Kasumi-1 (cell line): ENCODE data around the gene AFAP1.

Experiments used
- DNase-seq, 2 experiments: peaks; one replicate each; lab custom pipeline; 2025; lab: John Stamatoyannopoulos, UW

The AFAP1 gene, protein sequence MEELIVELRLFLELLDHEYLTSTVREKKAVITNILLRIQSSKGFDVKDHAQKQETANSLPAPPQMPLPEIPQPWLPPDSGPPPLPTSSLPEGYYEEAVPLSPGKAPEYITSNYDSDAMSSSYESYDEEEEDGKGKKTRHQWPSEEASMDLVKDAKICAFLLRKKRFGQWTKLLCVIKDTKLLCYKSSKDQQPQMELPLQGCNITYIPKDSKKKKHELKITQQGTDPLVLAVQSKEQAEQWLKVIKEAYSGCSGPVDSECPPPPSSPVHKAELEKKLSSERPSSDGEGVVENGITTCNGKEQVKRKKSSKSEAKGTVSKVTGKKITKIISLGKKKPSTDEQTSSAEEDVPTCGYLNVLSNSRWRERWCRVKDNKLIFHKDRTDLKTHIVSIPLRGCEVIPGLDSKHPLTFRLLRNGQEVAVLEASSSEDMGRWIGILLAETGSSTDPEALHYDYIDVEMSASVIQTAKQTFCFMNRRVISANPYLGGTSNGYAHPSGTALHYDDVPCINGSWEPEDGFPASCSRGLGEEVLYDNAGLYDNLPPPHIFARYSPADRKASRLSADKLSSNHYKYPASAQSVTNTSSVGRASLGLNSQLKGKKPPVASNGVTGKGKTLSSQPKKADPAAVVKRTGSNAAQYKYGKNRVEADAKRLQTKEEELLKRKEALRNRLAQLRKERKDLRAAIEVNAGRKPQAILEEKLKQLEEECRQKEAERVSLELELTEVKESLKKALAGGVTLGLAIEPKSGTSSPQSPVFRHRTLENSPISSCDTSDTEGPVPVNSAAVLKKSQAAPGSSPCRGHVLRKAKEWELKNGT

DNA sequence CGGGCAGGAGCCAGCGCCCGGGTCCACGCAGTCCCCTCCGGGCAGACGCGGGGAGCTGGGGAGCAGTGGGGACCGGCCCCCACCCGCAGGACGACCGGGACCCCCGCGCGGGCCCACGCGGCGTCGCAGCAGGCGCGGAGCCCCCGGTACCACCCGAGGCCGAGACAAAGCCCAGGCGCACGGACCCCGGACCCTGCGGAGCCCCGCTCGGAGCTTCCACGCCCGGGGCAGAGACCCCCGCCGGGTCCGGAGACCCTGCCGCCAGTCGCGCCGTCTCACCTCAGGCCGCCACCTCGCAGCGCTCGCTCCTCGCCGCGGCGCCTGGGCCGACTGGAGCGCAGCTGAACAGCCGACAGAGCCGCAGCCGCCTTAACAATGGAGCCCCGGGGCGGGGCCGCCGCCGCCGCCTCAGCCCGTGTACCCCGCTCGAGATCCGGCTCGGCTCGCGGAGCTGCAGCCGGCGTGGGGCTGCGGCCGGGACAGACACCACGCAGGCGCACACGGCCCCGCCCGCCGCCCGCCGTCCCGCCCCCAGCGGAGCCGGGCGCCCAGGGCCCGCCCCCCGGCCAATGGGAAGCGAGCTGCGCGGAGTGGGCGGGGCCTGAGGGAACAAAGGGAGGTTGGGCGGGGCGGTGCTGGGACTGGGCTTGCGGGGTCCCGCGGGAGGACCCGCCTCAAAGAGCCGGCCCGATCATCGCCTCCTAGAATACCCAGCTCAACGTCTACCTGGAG, at the start of gene AFAP1:
AFAP1 (minus strand) TSS at position 485 of the 732 bp plus-strand sequence. CDS start 67,783 bp downstream, outside the sequence.
- peak; percentile 61 to 73 for DNase-seq

DNA sequence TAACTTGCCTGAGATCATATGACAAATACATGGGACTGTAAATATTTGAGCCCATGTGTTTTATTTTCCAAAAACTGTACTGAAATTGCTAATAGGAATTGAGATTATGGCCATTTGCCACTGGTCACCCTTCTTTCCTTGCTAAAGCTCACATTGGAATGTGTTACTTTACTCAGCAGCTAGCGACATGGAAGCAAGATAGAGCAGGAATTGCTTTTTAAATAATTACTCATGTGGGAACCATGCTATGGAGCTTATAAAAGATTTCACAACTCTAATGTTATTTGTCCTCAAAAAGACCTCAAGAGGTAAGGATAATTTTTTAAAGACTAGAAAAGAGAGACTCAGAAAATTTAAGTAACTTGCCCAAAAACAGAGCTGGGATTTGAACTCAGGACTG, 48.8 kb upstream of the AFAP1 start:
- DNase-seq: no peak

DNA sequence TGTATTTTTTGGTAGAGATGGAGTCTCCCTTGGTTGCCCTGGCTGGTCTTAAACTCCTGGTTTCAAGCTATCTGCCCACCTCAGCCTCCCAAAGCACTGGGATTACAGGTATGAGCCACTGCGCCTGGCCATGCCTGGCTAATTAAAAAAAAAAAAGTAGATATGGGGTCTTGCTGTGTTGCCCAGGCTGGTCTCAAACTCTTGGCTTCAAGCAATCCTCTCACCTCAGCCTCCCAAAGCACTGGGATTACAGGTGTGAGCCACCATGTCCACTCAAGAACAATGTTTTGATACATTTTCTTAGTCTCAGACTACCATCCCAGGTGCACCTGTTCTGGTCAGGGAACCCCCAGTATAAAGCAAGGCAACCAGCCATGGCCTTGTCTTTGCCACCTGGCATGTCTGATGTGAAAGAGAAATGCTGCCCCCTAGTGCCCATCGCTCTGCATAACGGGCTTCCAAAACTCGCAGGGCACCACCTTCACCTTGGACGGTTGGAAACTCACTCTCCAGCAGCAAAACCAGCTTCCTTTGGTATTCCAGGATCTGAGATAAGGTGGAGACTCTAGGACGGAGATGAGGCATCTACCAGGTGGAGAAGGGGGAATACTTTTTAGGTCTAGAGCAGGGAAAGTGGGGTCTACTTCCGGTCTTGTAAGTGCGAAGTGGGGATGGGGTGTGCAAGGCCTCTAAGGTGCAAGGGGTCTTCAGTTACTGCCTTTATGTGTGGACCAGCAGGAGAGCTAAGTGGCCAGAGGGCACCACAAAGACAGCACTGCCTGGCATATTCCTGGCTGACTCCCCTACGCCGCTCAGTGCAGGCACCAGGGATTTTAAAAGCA, 47.7 kb upstream of the AFAP1 start:
- peak; percentile 56 to 69 for DNase-seq

DNA sequence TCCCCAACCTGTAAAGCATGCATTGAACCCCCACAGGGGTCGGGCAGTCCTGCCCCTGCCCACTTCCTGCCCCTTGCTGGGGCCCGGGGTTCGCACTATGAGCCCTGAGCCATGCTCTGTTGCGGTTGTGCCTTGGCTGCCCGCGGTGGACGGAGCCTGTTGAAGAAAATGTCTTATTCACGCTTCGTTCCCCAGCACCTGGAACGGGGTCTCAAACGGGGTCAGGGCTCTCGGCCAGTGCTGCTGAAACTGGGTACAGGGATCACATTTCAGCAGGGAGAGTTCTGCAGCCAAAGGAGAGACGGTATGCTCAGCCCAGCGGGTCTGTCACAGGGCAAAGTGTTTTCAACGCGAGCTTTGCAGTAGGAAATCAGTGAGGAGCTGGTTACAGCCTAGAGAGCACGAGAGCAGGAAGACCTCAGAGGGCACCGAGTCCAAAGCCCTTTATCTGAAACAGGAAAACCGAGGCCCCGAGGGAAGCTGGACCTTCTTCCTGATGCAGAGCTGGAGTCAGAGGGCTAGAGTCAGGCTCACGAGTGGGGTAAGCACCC, 46.3 kb upstream of the AFAP1 start:
- DNase-seq: peak; percentile 67 to 75

DNA sequence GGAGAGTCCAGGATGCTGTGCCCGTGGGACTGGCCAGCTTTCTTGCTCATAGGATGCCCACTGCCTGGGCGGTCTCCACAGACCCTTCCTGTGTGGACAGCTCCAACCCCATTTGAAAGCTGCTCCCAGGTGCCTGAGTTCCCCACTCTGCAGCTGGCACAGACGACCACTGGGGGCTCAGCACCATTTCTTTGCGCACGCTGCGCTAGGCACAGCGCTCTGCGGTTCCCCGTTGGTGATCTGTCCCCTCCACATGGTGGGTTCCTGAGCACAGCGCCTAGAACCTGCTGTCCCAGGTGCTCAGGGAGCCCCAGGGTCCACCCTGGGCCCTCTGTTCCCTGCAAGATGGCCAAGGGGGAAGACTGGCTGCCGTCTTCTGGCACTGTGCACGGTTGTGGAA, 45.4 kb upstream of the AFAP1 start:
- DNase-seq: no peak

DNA sequence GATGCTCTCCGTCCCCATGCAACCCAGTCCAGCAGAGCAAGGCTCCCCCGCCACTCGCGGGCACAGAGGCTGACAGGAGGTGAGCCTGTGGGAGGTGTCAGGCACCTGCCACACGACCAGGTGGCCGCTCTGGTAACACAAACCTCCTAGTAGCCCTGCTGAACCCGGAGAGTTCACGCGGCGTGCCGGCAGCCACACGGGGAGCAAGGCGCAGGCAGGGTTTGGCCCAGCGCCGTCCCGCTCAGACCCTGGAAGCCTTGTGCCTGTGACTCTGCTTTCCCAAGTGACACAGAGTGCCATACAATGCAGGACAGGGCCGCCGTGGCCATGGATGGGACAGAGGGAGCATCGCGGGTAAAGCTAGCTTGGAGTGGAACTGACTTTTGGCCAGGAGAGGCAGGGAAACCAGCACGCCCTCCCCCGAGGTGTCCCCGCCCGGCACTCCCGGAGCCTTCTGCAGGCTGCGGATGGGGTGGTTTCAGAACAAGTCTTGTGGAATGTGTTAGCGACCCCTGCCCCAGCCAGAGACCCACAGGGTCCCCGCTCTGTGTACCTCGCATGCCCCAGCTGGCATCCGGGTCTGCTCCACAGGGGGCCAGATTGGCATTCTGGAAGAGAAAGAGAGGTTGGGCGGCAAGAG, 44.7 kb upstream of the AFAP1 start:
- no peak for DNase-seq

DNA sequence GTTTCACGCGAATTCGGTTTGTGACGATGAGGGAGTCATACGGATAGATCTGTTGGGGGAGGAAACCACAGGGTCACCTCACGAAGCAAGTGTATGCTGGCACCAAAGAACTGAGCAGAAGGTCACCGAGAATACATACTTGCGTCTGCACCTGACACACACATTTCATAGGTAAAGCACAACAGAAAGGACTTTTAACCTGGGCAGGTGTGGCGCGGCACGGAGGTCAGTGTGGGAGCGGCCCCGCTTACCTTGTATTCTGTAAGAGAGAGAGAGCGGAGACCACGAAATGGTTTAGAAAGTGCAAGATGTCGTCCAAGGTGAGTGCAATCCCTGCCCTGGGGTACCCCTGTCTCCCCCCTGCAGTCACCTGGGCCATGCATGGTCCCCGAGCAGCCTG, 43.6 kb upstream of the AFAP1 start:
- DNase-seq: no peak

DNA sequence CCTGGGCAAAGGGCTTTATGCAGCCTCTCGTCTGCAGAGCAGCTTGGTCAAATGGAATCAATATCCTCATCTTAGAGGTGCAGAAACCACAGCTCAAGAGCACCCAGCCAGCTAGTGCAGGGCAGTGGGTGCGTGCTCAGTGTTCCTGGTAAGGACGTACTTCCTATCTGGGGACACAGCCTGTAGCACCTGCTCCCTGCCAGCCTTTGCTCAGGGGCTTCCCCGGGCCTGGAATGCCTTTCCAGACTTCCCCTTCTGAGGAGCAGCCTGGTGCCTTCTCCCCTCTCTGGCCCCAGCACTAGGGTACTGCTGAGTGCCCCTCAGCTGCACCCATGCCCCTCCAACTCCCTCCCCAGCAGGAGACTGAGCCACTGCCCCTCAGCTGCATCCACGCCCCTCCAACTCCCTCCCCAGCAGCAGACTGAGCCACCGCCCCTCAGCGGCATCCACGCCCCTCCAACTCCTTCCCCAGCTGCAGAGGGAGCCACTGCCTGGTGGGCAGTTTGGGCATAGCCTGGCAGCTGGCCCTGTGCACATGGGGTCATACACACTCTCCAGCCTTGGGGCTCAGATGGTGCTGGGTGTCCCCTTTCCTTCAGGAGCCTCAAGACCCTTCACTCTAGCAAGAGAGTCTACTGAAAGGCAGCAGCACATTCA, 42.2 kb upstream of the AFAP1 start:
- DNase-seq: peak in 1 of 2 experiments; percentile 14

DNA sequence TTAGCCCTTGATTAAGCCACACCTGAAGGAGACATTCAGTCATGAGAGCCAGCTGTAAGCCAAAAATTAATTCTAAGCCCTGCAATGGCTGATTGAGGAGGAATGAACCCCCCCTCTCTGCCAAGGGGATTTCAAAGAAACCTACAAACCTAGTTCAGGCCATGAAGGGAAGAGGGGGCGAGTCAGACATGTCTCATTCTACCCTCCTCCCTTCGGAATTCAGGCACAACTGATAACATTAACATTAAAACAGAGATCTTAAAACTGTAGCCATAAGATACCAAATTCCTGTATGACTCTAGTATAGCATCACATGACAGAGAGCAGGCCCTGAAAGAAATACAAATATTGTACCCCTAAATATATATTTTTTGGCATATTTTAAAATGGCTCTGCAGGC, 40.4 kb upstream of the AFAP1 start:
- no peak for DNase-seq

DNA sequence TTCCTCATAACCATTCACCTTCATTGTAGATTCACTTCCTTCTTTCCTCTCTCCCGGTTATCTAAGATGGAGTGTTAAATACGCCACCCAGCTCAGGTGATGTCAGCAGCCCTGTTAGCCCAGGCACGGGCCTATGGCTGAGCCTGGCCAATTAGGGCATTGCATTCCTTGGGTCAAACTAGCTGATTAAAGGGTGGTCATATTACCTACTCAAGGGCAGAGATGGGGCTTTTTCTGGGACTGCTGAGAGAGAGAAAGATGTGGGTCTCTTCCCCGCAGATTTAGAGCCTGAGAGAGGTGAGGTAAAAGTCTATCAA, 39.9 kb upstream of the AFAP1 start:
- DNase-seq: no peak

DNA sequence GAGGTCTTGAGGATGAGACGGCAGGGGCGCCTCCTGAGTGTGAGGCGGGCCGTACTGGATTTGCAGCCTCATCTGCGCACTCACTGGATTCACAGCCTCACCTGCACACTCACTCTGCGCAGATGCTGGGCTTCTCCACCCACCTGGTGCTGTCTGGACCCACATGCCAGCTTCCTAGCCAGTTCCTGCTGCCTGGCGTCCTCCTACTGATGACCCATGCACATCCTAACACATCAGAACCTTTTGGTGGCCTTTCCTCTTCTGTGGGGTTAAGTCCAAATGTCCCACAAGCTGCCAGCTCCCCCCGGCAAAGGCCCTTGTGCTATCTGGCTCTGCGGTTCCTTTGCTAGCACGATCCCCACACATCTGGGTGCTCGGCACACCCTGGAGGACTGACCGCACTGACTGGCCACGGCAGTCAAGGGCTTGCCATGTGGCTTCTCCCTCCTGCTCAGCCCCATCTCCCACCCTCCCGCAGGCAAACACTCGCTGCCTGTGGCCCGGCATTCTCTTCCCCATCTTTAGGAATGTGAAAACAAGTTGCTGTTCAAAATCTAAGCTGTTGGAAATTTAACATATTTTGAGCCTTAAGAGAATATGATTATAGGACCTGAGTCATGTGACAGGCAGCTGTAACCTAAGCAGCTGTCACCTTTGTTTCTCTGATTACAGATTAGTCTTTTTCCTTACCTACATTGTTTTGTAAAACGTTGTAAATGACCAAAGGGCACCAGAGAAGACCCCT, 39.4 kb upstream of the AFAP1 start:
- DNase-seq: no peak

DNA sequence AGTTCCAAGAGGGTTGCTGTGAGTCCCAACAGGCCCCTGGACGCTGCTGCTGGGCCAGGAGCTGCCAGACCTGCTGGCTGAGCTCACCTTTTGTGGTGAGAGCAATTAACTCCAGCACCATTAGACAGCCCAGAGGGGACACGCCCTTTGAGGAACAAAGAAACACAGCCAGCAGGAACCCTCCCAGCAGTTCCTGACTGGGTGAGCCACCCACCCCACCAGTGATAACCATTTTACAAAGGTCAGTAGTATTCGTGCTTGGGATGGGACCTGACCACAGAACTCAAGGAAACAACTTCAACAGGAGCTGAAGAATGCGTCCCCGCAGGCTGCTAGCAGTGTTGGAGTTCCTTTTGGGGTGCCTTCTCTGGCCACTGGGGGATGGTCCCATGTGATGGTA, 38.8 kb upstream of the AFAP1 start:
- no peak for DNase-seq

DNA sequence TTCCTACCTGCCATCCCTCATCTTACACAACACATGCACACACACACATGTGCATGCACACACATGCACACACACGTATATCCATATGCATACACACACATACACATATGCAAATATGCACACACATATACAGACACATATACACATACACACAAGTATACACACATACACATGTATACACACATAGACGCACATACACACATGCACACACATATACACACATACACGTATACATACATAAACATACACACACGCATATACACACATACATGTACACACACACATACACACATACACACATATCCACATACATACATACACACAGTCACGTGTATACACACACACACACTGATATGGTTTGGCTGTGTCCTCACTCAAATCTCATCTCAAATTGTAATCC, 37.0 kb upstream of the AFAP1 start:
- DNase-seq: no peak

DNA sequence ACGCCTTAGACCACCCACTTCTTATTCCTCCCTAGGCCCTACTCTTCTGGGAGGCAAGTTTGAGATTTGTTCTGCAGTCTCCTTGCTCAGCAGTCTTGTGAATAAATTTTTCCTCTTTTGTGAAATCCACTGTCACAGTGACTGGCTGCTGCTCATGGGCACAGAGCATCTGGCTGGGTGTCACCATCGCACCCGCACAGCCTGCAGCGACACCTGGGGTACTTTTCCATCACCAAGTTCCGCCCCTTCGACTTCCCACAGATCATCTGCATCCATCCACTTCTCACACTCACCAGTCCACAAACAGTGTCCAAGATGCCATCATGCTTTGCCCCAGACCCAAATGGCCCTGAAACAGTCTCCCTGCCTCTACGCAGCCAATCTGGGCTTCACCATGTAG, 36.4 kb upstream of the AFAP1 start:
- no peak for DNase-seq

DNA sequence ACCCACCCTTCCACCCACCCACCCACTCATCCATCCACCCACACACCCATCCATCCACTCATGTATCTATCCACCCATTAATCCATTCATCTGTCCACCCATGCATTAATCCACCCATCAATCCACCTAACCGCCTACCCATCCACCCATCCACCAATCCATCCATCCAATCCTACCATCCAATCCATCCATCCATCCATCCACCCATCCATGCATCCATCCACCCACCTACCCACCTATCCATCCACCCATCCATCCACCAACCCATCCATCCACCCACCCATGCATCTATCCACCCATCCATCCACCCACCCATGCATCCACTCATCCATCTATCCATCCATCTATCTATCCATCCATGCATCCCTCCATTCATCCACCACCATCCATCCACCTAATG, 34.8 kb upstream of the AFAP1 start:
- no peak for DNase-seq

DNA sequence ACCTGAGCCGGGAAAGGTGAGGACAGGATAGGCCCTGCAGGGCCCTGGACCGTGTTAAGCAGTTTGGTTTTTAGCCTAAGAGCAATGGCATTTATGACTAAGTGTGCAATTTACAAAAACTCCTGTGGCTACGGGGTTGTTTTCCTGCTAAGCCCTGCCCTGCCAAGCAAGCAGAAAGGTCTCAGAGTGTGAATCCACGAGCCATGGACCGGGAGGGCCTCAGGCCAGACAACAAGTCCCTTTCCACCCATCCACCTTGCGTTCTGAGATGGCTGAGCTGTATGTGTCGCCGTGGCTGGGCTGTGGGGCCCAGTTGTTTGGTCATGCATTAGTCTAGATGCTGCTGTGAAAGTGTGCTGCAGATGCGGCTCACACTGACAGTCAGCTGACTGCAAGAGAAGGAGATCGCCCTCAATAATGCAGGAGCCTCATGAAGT, 33.9 kb upstream of the AFAP1 start:
- no peak for DNase-seq

DNA sequence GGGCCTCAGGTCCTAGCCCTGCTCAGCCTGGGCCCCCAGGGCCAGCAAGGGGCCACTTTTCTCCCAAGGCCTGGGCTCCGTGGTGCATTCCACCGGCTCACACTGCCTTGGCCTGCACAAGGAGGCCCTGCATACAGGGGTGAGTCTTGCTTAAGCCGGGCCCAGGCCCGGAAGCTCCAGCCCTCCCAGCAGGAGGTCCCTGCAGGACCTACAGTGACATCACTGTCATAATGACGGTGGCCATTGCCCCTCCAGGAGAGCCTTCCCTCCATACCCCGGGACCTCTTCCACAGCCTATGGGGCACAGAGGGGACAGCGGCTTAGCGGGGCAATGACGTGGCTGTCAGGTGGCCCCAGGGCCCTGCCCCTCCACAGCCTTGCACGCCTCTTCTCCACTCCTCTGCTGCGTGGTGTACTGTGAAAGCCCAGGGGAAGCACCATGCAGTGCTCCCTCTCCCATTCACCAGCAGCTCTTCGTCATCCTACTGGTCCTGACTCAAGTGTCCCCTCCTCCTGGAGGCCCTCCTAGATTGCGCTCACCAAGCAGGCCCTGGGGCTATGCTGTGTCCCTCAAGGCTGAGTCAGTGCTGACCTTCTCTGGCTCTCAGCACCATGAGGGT, 32.3 kb upstream of the AFAP1 start:
- no peak for DNase-seq

DNA sequence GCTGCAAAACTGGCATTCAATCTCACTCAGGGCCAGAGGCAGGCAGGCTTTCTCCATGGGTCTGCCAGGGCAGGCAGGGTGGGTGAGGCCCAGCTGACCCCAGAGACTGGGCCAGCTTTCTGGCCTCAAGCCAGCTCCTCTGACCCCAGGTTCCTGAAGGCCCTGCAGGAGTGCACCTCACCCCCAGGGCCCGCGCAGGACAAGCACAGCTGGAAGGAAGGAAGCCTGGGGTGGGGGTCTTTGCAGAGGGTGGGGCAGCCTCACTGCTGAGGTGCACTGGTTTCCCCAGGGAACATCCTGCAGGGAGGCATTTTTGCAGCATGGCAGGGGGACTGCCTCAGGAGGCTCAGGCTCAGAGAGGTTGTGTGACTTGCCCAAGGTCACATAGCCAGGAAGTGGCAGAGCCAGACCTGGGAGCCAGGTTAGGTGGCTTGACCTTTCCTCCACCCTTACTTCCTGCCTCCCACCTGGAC, 31.5 kb upstream of the AFAP1 start:
- DNase-seq: no peak

DNA sequence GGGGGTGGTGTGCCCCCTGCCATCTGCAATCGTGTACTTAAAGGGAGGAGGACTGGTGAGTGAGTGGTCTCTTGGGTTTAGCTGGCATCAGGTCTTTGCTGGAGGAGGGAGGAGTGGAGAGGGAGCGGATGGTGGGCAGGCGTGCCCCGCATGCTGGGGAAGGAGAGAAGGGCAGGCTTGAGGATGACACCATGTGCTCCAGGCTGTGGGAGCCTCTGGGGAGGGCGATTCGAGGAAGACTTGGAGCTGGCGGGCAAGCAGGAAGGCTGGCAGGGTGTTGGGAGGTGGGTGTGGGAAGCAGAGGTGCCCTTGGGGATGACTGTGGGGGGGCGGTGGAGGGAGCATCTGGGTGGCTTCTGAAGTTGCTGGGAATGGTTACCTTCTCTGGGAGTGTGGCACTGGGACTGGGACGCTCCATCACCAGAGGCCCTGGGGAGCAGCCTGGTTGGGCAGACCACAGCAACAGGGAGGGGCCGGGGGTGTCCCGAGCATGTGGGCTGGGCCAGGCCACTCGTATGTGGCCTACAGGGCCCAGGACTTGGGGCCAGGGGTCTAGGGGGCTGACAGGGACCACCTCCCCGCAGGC, 30.8 kb upstream of the AFAP1 start:
- DNase-seq: peak; percentile 51 to 52
